Activated CD8-positive, alpha-beta memory T cell treated with anti-CD3 and anti-CD28 coated beads for 48 hours (primary cell): ENCODE measurements around the gene RPA3.
"Not testable (repeated sequence)": the region's sequence is repeated elsewhere in the genome, so short reads cannot be mapped to it uniquely, and the experiment has no call there.

Source experiments
- DNase-seq, 3 experiments: peaks; one replicate each; pipeline ENCODE4 v3.0.0-alpha.2; 2020; ENCODE audit warnings: low read depth in 2 of 3, low spot score in 2 of 3

Gene RPA3

DNA sequence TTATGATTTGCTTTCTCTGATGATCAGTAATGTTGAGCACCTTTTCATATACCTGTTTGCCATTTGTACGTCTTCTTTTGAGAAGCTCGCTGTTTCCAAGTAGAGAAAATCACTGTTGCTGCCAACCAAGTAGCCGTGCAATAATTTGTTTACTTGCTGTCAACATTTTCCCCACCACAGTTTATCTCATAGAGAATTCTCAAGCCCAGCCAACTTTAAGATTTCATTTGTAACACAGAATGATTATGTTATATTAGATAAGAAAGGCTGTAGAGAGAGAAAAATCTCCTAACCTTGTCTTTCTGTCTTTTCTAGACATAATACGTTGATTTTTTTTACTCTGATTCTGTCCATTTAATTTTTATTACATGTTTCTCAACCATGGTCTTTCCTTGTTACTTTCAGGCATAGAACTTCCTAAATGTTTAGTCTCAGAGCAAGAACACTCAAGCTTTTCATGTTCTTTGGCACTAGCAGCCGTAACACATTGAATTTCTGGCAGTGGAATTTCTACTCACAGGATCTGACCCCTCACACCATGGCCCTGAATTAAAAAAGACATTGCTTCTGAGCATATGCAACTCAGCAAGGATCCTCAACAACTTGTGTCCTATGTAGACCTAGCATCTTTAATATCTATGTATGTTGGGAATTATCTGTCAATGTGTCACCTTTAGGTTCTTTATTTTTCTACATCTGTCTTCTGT lies 23.1 kb downstream of the RPA3 start:
- DNase-seq: no peak

- DNase-seq: no peak
Observed at GRCh38 chr7:7694542-7694941, 23.9 kb downstream of the RPA3 start.

DNA sequence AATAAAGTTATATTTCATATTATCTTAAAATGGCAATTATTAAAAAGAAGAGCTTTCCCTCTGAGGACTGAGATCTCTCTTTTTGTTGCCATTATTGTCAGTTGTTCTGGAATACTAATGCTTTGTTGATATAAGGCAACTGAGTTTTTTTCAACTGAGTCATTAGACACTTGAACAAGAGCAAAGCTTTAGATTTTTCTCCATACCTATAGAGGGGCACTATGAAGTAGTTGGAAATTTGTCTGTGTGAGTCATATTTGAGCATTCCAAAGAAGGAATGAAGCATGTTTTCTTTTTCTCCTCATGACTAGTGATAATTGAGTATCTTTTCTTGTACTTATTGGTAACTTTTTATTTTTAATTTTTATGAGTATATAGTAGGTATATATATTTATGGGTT lies 24.5 kb downstream of the RPA3 start:
- no peak for DNase-seq

DNA sequence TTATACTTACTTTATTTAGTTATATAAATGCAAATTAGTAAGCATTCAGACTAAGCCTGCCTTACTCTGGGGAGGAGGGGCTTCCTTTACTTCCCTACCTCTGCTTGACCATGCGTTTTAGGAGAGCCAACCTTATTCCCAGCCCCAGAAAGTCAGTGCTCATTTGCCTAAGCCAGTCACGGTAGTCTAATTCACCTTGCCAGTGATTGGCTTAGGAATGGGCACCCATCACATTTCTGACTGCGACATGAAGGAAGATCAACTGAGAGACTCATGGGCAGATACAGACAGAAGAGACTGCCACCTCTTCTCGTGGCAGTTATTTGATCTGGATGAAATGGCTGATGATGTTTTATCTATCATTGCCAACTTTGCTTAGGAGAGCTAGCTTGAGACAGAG lies 29.5 kb downstream of the RPA3 start:
- DNase-seq: no peak

GRCh38 chr7:7688310-7688709 lies 30.1 kb downstream of the RPA3 start:
- no peak for DNase-seq

- DNase-seq: no peak
Observed at GRCh38 chr7:7687800-7688199, 30.6 kb downstream of the RPA3 start.

DNA sequence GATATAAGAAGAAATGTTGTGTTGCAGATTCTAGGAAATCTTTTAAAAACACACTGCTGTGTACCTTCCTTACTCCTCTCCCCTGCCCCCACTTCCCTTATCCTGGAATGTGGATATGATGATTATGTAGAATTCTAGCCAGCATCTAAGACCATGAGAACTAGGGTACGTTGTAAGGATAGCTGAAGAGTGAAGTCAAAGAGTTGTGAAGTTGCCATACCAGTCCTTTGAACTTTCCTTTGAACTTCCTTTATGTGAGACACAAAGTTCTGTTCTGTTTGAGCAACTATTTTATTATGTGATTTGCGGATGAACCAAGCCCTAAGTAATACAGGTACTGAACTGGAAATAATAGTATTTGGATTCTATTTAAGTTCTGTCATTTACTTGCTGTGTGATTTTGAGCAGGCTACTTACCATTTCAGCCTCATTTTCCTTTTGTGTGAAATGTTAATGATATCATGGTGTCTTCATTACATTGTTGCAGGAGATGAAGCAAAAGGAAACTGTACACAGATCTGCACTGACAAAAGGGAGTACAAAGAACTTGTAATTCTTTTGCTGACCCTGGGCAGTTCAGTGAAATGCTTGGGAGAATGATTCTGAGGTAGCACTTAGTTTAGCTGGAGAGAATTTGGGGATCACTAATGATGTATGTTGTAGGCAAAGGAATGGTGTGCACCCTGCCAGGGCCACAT lies 31.4 kb downstream of the RPA3 start:
- DNase-seq: no peak

DNA sequence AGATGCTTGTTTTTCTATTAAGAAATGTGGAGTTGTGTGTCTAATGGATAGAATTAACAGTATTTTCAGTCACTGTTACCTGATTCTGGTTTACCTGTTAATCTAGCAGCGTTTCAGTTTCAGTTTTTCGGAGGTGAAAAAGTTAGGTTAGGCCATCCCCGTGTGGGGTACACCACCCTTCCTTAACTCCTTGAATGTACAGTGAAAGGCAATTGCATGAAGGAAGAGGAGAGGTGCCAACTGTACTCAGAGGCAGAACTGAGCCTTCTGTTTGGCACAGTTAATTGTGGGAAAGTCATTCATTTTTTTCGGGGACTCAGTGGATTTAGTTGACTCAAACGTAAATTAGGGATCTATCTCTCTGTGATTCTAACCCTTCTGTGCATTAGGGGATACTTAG lies 35.5 kb downstream of the RPA3 start:
- DNase-seq: no peak

- DNase-seq: no peak
Observed at GRCh38 chr7:7681936-7682329, 36.5 kb downstream of the RPA3 start.

GRCh38 chr7:7681191-7681935 lies 37.0 kb downstream of the RPA3 start:
- DNase-seq: no peak

GRCh38 chr7:7679640-7680039 lies 38.8 kb downstream of the RPA3 start:
- DNase-seq: not testable (repeated sequence)

GRCh38 chr7:7675686-7676085 lies 42.7 kb downstream of the RPA3 start:
- no peak for DNase-seq

- DNase-seq: no peak
Observed at GRCh38 chr7:7673240-7673550, 45.2 kb downstream of the RPA3 start.

GRCh38 chr7:7672545-7673239 lies 45.7 kb downstream of the RPA3 start:
- DNase-seq: no peak

- no peak for DNase-seq
Observed at GRCh38 chr7:7671361-7671760, 47.0 kb downstream of the RPA3 start.

DNA sequence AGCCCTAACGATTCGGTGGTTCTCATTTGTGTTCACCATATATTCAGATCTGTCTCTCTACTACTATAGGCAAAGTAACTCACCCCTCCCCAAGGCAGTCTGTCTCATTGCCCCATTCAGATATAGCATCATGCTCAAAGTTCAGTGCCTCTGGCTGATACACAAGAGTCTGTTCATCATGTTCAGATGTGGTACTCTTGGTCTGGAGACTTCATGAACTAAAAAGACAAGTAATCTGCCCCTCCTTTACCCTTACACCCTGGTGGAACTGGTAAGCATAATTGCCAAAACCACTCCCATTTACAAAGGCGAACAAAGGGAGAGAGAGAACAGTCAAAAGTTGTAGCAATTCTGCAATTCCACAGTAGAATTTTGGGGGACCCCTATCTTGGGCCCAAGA lies 47.9 kb downstream of the RPA3 start:
- no peak for DNase-seq

GRCh38 chr7:7668706-7669105 lies 49.7 kb downstream of the RPA3 start:
- DNase-seq: no peak

DNA sequence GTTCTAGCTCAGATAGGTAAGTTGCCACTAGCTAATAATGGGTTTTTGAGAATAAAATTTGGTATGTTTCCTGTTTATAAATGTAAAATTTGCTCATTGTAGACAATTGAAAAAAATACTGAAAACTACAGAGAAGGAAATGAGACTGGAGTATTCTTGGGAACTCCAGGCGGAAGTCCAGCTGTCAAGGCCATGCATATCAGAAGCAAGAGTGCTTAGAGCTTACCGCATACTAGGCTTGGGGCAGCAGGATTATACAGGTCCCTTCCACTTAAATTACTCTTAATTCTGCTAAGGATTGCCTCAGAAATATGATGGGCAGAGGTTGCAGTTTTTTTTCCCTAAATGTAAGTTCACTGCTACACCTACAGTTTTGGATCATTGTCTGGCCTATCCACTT lies 51.2 kb downstream of the RPA3 start:
- DNase-seq: no peak

GRCh38 chr7:7665031-7665430 lies 53.4 kb downstream of the RPA3 start:
- no peak for DNase-seq

- DNase-seq: no peak
Observed at GRCh38 chr7:7664291-7664690, 54.1 kb downstream of the RPA3 start.

GRCh38 chr7:7662527-7662926 lies 55.9 kb downstream of the RPA3 start:
- no peak for DNase-seq

- not testable (repeated sequence) for DNase-seq
Observed at GRCh38 chr7:7656459-7656858, 61.9 kb downstream of the RPA3 start.
